Adrenal gland (tissue), 5 donors: ENCODE results near the gene RDH16.

Experiments used
- POLR2A ChIP-seq, 2 donors: fragments of 450-650 bp; IDR thresholded peaks; one replicate each; pipeline ENCODE4 v1.6.1; 2017; ENCODE audit warnings: antibody characterized with exemption in 2 of 2, mild to moderate bottlenecking in 2 of 2, moderate library complexity in 1 of 2
- TF ChIP-seq, protein P1 (sequence below), 6 experiments: fragments of 450-650 bp in 4 of 6; fragments of 200-600 bp in 2 of 6; sonication (generic) in 1 of 6; IDR thresholded peaks; 1 replicate in 5 of 6; 2 replicates in 1 of 6; pipeline versions ENCODE4 v1.5.1 to v1.8.0; 2016 to 2021; ENCODE audit warnings: antibody characterized with exemption in 6 of 6, mild to moderate bottlenecking in 2 of 6, moderate library complexity in 1 of 6
- donor health status: DM: no; HTN: no; CAD: no.

DNA sequence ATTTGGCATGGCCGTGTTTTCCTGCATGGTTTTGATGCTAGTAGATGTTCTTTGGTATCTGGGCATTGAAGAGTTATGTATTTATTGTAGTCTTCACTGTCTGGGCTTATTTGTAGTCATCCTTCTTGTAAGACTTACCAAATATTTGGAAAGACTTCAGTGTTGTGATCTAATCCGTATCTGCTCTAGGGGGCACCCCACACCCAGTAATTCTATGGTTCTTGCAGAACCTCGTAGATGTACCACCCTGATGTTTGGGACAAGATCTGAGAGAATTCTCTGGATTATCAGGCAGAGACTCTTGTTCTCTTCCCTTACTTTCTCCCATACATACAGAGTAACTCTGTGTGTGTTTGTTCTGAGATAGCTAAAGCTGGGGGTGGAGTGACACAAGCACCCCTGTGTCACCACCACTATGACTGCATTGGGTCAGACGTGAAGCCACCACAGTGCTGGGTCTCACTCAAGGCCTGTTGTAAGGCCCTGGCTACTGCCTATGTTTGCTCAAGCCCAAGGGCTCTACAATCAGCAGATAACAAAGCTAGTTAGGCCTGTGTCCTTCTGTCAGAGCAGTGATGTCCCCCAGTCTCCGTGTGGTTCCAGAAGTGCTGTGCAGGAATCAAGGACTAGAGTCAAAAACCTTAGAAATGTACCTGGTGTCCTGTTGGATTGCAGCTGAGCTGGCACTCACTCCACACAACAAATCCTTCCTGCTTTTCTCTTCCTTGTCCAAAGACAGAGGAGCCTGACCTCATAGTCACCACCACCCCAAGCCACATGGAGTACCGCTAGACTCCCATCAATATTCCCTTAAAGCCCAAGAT lies 9.6 kb downstream of the RDH16 start:
- TF ChIP-seq POLR2A (IDR thresholded peaks at IDR 0.05) = no peak
- TF ChIP-seq, protein P1, sequence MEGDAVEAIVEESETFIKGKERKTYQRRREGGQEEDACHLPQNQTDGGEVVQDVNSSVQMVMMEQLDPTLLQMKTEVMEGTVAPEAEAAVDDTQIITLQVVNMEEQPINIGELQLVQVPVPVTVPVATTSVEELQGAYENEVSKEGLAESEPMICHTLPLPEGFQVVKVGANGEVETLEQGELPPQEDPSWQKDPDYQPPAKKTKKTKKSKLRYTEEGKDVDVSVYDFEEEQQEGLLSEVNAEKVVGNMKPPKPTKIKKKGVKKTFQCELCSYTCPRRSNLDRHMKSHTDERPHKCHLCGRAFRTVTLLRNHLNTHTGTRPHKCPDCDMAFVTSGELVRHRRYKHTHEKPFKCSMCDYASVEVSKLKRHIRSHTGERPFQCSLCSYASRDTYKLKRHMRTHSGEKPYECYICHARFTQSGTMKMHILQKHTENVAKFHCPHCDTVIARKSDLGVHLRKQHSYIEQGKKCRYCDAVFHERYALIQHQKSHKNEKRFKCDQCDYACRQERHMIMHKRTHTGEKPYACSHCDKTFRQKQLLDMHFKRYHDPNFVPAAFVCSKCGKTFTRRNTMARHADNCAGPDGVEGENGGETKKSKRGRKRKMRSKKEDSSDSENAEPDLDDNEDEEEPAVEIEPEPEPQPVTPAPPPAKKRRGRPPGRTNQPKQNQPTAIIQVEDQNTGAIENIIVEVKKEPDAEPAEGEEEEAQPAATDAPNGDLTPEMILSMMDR (IDR thresholded peaks at IDR 0.05) = no peak
